Panc1 (cell line): ENCODE measurements around the gene SNCG. TPM values are rescaled to one million over a fixed set of nuclear protein-coding genes. Genes with fewer than 3 reads are reported as not detected.
"Not testable (repeated sequence)": the region's sequence is repeated elsewhere in the genome, so short reads cannot be mapped to it uniquely, and the experiment has no call there.

Experiments used
- ATAC-seq: fragments of 200-7000 bp; cut with Tn5 transposase; 2 replicates; pipeline ENCODE4 v1.9.1; 2020; ENCODE audit warnings: mild to moderate bottlenecking, moderate library complexity
- BruUV-seq: library from RNA; stranded (reverse); fragments of 400-500 nt; replicated peaks from 2 replicates; lab custom pipeline; 2021; lab: Mats Ljungman, UMichigan
- CTCF ChIA-PET: fragments of 300-600 bp; sonication (Branson Sonifier 250); formaldehyde crosslinking; loops from one replicate; lab custom pipeline; 2022; ENCODE audit warnings: antibody characterized with exemption; lab: Charles Lee
- POLR2A ChIA-PET: fragments of 300-600 bp; sonication (Branson Sonifier 250); formaldehyde crosslinking; loops from one replicate; lab custom pipeline; 2022; ENCODE audit warnings: antibody characterized with exemption; lab: Charles Lee
- DNase-seq: peaks from one replicate; pipeline ENCODE4 v3.0.0-alpha.2; 2010; ENCODE audit warnings: low read depth, low spot score
- H3K27ac ChIP-seq: 2 replicates; pipeline ENCODE4 v1.5.1; 2011; ENCODE audit warnings: mild to moderate bottlenecking, low read length, inconsistent platforms
- H3K27me3 ChIP-seq: fragments of 200-500 bp; sonication (Bioruptor generic); 2 replicates; pipeline ENCODE4 v1.6.0; 2014; ENCODE audit warnings: low read length, inconsistent platforms; ENCODE audit not compliant: control insufficient read depth, insufficient read depth
- H3K36me3 ChIP-seq: fragments of 200-500 bp; sonication (Bioruptor generic); 2 replicates; pipeline ENCODE4 v1.5.1; 2014; ENCODE audit warnings: inconsistent platforms, mild to moderate bottlenecking, low read length, moderate library complexity; ENCODE audit not compliant: control insufficient read depth, insufficient read depth
- H3K4me1 ChIP-seq: 2 replicates; pipeline ENCODE4 v1.5.1; 2011; ENCODE audit warnings: inconsistent platforms, mild to moderate bottlenecking, low read length, moderate library complexity; ENCODE audit not compliant: control insufficient read depth, insufficient read depth
- H3K4me3 ChIP-seq, 2 experiments: 2 replicates each; pipeline ENCODE4 v1.5.1; 2011 to 2012; ENCODE audit warnings: low read depth in 2 of 2, low read length in 2 of 2, mild to moderate bottlenecking in 2 of 2, inconsistent platforms in 1 of 2, moderate library complexity in 1 of 2
- H3K9me3 ChIP-seq: fragments of 200-500 bp; sonication (Bioruptor generic); 2 replicates; pipeline ENCODE4 v1.5.1; 2014; ENCODE audit warnings: low read depth, mild to moderate bottlenecking, inconsistent platforms, low read length, moderate library complexity; ENCODE audit not compliant: control insufficient read depth, insufficient read depth
- CTCF ChIP-seq: fragments of 450-650 bp; IDR thresholded peaks from 2 replicates; pipeline ENCODE4 v1.5.1; 2017; ENCODE audit warnings: mild to moderate bottlenecking
- POLR2AphosphoS5 ChIP-seq: IDR thresholded peaks from 2 replicates; pipeline ENCODE4 v1.6.1; 2012; ENCODE audit warnings: mild to moderate bottlenecking, low read depth, low read length, moderate library complexity
- REST ChIP-seq, 2 experiments: IDR thresholded peaks; 2 replicates each; pipeline ENCODE4 v1.6.1; 2011 to 2012; ENCODE audit warnings: low read depth in 2 of 2, control low read depth in 1 of 2, low read length in 1 of 2, mild to moderate bottlenecking in 1 of 2, moderate library complexity in 1 of 2; ENCODE audit not compliant: insufficient read depth in 1 of 2
- SIN3A ChIP-seq: IDR thresholded peaks from 2 replicates; pipeline ENCODE4 v1.6.1; 2012; ENCODE audit warnings: low read depth, mild to moderate bottlenecking, low read length, moderate library complexity, borderline replicate concordance; ENCODE audit not compliant: insufficient read depth
- TCF7L2 ChIP-seq: IDR thresholded peaks from 2 replicates; pipeline ENCODE4 v1.6.1; 2011; ENCODE audit warnings: mild to moderate bottlenecking, low read depth, low read length, inconsistent platforms
- in situ Hi-C: cut with HindIII; loops from 2 replicates; pipeline ENCODE4 v1.10.0; 2016; ENCODE audit warnings: low sequenced_read_pairs, low pct_unique_long_range_greater_than_20kb
- intact Hi-C: fragments of 100-400 bp; cut with micrococcal nuclease; formaldehyde crosslinking; loops from one replicate; pipeline ENCODE4 v1.10.0; 2022; ENCODE audit not compliant: unreplicated experiment
- total RNA-seq: library from RNA; stranded (reverse); gene quantifications from one replicate; pipeline ENCODE4 v1.2.1, GENCODE V29; 2021; ENCODE audit not compliant: unreplicated experiment

The SNCG gene
- total RNA-seq, 1 experiment from 2014 or later = 5.2 TPM

GRCh38 chr10:86991362-86991761, 33.0 kb downstream of the SNCG start:
- DNase-seq, in situ Hi-C loops, H3K9me3 ChIP-seq, H3K36me3 ChIP-seq, intact Hi-C loops, H3K27me3 ChIP-seq, ATAC-seq, H3K4me3 ChIP-seq, BruUV-seq, H3K27ac ChIP-seq, H3K4me1 ChIP-seq: not testable (repeated sequence)
- POLR2A ChIA-PET = interaction anchor here (0.6 kb wide), 1 partner anchor 23 kb away, joined by 11 read pairs; no protein-coding TSS in a partner anchor
- CTCF ChIA-PET = interaction anchor here (1.2 kb wide), 1 partner anchor 31 kb away, joined by 3 read pairs; no protein-coding TSS in a partner anchor

- Histone ChIP-seq H3K4me1 (no peaks in the 10 kb centered on the region), H3K36me3 (no peaks in the 10 kb centered on the region), H3K9me3 (no peaks in the 10 kb centered on the region), H3K27me3 (no peaks in the 10 kb centered on the region), H3K27ac (no peak overlapping the region), H3K4me3 (no peak overlapping the region)
- intact Hi-C loops (no loop called here), in situ Hi-C loops (no loop called here)
- ChIA-PET POLR2A (no interaction called here), CTCF (no interaction called here)
- ATAC-seq (no peak), DNase-seq (no peak)
- BruUV-seq = no TSS peak
- no peak for TF ChIP-seq POLR2AphosphoS5
These were observed 34.1 kb downstream of the SNCG start for GRCh38 chr10:86992456-86992855.

- CTCF ChIA-PET = no interaction called here
- no TSS peak for BruUV-seq
- POLR2A ChIA-PET = no interaction called here
- no peaks in the 10 kb centered on the region for H3K27me3 ChIP-seq
- ATAC-seq (no peak), DNase-seq (no peak)
- no peaks in the 10 kb centered on the region for H3K4me1 ChIP-seq
- TF ChIP-seq TCF7L2 = no peak
- no peak for TF ChIP-seq REST (IDR thresholded peaks at IDR 0.05; ENCODE audit: insufficient read depth in 1 of 2, low read depth in 2 of 2, low read length in 1 of 2)
- TF ChIP-seq SIN3A = no peak
- TF ChIP-seq POLR2AphosphoS5 = no peak
- TF ChIP-seq CTCF = no peak
- no peak overlapping the region for H3K4me3 ChIP-seq
- no peaks in the 10 kb centered on the region for H3K36me3 ChIP-seq
- in situ Hi-C loops = no loop called here
- H3K9me3 ChIP-seq = no peaks in the 10 kb centered on the region
- intact Hi-C loops = no loop called here
- no peak overlapping the region for H3K27ac ChIP-seq
These were observed 34.5 kb downstream of the SNCG start for GRCh38 chr10:86992929-86993328.

- in situ Hi-C loops, ATAC-seq, H3K27ac ChIP-seq, intact Hi-C loops, H3K27me3 ChIP-seq, CTCF ChIA-PET, DNase-seq, POLR2A ChIA-PET, H3K4me1 ChIP-seq, BruUV-seq, H3K4me3 ChIP-seq, H3K36me3 ChIP-seq, H3K9me3 ChIP-seq: not testable (repeated sequence)
These were observed 41.5 kb downstream of the SNCG start for GRCh38 chr10:86999802-87000403.
